Liver (tissue), 9 donors: Measurements from ENCODE around the gene HEPACAM2. TPM values are rescaled to one million over a fixed set of nuclear protein-coding genes. Genes with fewer than 3 reads are reported as not detected.

Source experiments
- DNase-seq: peaks from one replicate; pipeline ENCODE4 v3.0.0-alpha.2; 2017; ENCODE audit warnings: low spot score
- H3K27ac ChIP-seq, 2 donors: one replicate each; pipeline ENCODE4 v1.7.0; 2013; ENCODE audit warnings: inconsistent platforms in 2 of 2, low read length in 2 of 2, control low read depth in 1 of 2, low read depth in 1 of 2, mild to moderate bottlenecking in 1 of 2
- H3K27me3 ChIP-seq, 4 donors: one replicate each; pipeline versions ENCODE4 v1.6.1 to v1.7.0; 2013; ENCODE audit warnings: low read length in 3 of 4, inconsistent platforms in 1 of 4, mild to moderate bottlenecking in 1 of 4, moderate library complexity in 1 of 4; ENCODE audit not compliant: control insufficient read depth in 4 of 4, insufficient read depth in 4 of 4
- H3K36me3 ChIP-seq, 4 donors: one replicate each; pipeline versions ENCODE4 v1.6.1 to v1.7.0; 2013; ENCODE audit warnings: low read length in 3 of 4, mild to moderate bottlenecking in 3 of 4, low read depth in 1 of 4, moderate library complexity in 1 of 4; ENCODE audit not compliant: control insufficient read depth in 4 of 4, insufficient read depth in 3 of 4
- H3K4me1 ChIP-seq, 4 donors: one replicate each; pipeline versions ENCODE4 v1.6.1 to v1.7.0; 2013; ENCODE audit warnings: low read length in 3 of 4, mild to moderate bottlenecking in 3 of 4, moderate library complexity in 1 of 4; ENCODE audit not compliant: control insufficient read depth in 4 of 4, insufficient read depth in 4 of 4
- H3K4me3 ChIP-seq, 3 donors: one replicate each; pipeline versions ENCODE4 v1.6.1 to v1.7.0; 2013; ENCODE audit warnings: low read length in 3 of 3, control low read depth in 1 of 3, low read depth in 1 of 3, mild to moderate bottlenecking in 1 of 3
- H3K9ac ChIP-seq, 2 donors: one replicate each; pipeline ENCODE4 v1.7.0; 2013; ENCODE audit warnings: low read length in 2 of 2, mild to moderate bottlenecking in 2 of 2, moderate library complexity in 2 of 2, control low read depth in 1 of 2, low read depth in 1 of 2
- H3K9me3 ChIP-seq, 4 donors: one replicate each; pipeline versions ENCODE4 v1.6.1 to v1.7.0; 2013; ENCODE audit warnings: low read length in 3 of 4; ENCODE audit not compliant: control insufficient read depth in 4 of 4
- EGR1 ChIP-seq, 2 donors: IDR thresholded peaks; 2 replicates each; pipeline ENCODE4 v1.6.1; 2016 to 2018; ENCODE audit warnings: antibody characterized with exemption in 2 of 2, low read depth in 2 of 2
- FOXA1 ChIP-seq: IDR thresholded peaks from 2 replicates; pipeline ENCODE4 v1.6.1; 2016; ENCODE audit warnings: antibody characterized with exemption
- FOXA2 ChIP-seq: IDR thresholded peaks from 2 replicates; pipeline ENCODE4 v1.6.1; 2016; ENCODE audit warnings: antibody characterized with exemption
- GABPA ChIP-seq, 2 donors: IDR thresholded peaks in 1 of 2; conservative IDR thresholded peaks in 1 of 2; 2 replicates each; pipeline ENCODE4 v1.6.1; 2016; ENCODE audit warnings: antibody characterized with exemption in 2 of 2, mild to moderate bottlenecking in 1 of 2, moderate library complexity in 1 of 2
- HNF4A ChIP-seq, 2 donors: conservative IDR thresholded peaks; 2 replicates each; pipeline ENCODE4 v1.6.1; 2016; ENCODE audit warnings: antibody characterized with exemption in 2 of 2, mild to moderate bottlenecking in 2 of 2
- HNF4G ChIP-seq: IDR thresholded peaks from 2 replicates; pipeline ENCODE4 v1.6.1; 2016; ENCODE audit warnings: antibody characterized with exemption
- JUND ChIP-seq, 2 donors: IDR thresholded peaks; 2 replicates each; pipeline ENCODE4 v1.6.1; 2016; ENCODE audit warnings: antibody characterized with exemption in 2 of 2
- NR2F2 ChIP-seq: IDR thresholded peaks from 2 replicates; pipeline ENCODE4 v1.6.1; 2016; ENCODE audit warnings: antibody characterized with exemption
- RAD21 ChIP-seq, 2 donors: IDR thresholded peaks; 2 replicates each; pipeline ENCODE4 v1.6.1; 2016; ENCODE audit warnings: antibody characterized with exemption in 2 of 2, mild to moderate bottlenecking in 2 of 2
- RXRA ChIP-seq, 2 donors: IDR thresholded peaks; 2 replicates each; pipeline ENCODE4 v1.6.1; 2017 to 2018; ENCODE audit warnings: antibody characterized with exemption in 2 of 2, mild to moderate bottlenecking in 1 of 2
- SP1 ChIP-seq: IDR thresholded peaks from 2 replicates; pipeline ENCODE4 v1.6.1; 2018; ENCODE audit warnings: antibody characterized with exemption, mild to moderate bottlenecking
- TAF1 ChIP-seq: conservative IDR thresholded peaks from 2 replicates; pipeline ENCODE4 v1.6.1; 2016; ENCODE audit warnings: antibody characterized with exemption, mild to moderate bottlenecking
- YY1 ChIP-seq: IDR thresholded peaks from 2 replicates; pipeline ENCODE4 v1.6.1; 2016; ENCODE audit warnings: antibody characterized with exemption, mild to moderate bottlenecking
- ZBTB33 ChIP-seq: IDR thresholded peaks from 2 replicates; pipeline ENCODE4 v1.6.1; 2016; ENCODE audit warnings: antibody characterized with exemption
- WGBS: extraction: QIAGEN DNeasy Blood & Tissue Kit; methylation state at CpG from one replicate; pipeline ENCODE4 v1.1.7; 2013; 5-methylcytosine and 5-hydroxymethylcytosine counted together
- polyA plus RNA-seq, 2 donors: library from polyadenylated mRNA; stranded (reverse) in 1 of 2; unstranded in 1 of 2; fragments of 200-250 nt in 1 of 2; fragments of >200 nt in 1 of 2; fragmentation: Nextera tagmentation in 1 of 2; extraction: Ambion mirVana in 1 of 2; gene quantifications; one replicate each; pipeline versions ENCODE4 v1.2.1 to v1.2.3, GENCODE V29; 2013 to 2015
- total RNA-seq, 2 donors: library from RNA; depleted of rRNA; stranded (reverse); fragments of >200 nt; gene quantifications; one replicate each; pipeline ENCODE4 v1.2.3, GENCODE V29; 2014
- TF ChIP-seq, protein P1 (sequence below): fragments of 150-350 bp; IDR thresholded peaks from 2 replicates; pipeline ENCODE4 v1.5.1; 2017; ENCODE audit warnings: improper control_type of control experiment, low read depth, low read length; ENCODE audit not compliant: missing input control
- TF ChIP-seq, protein P2 (sequence below): IDR thresholded peaks from 2 replicates; pipeline ENCODE4 v1.6.1; 2016; ENCODE audit warnings: antibody characterized with exemption
- TF ChIP-seq, protein P3 (sequence below): IDR thresholded peaks from 2 replicates; pipeline ENCODE4 v1.6.1; 2016; ENCODE audit warnings: antibody characterized with exemption, mild to moderate bottlenecking
- TF ChIP-seq, protein P4 (sequence below): IDR thresholded peaks from 2 replicates; pipeline ENCODE4 v1.6.1; 2016; ENCODE audit warnings: antibody characterized with exemption
- donor health status: healthy.
- donor health status: healthy.
- donor health status: healthy.
- donor health status: healthy.
- donor health status: healthy.

Gene HEPACAM2
- total and polyA plus RNA-seq, 4 donors: 4.4 TPM; not detected in 3

- no peak for DNase-seq
- Histone ChIP-seq H3K4me1 (peaks cover 0 to 22% (median 14%) of the 10 kb centered on the region in 4 donors), H3K9ac (peak overlapping the region in 1 of 2 donors; percentile 75), H3K27me3 (no peaks in the 10 kb centered on the region), H3K9me3 (no peaks in the 10 kb centered on the region), H3K27ac (no peak overlapping the region), H3K4me3 (peak overlapping the region; percentile 72 to 100 (median 99)), H3K36me3 (no peaks in the 10 kb centered on the region)
- TF ChIP-seq HNF4G (no peak), SP1 (no peak), HNF4A (conservative IDR thresholded peaks at IDR 0.05) (no peak), FOXA1 (no peak), NR2F2 (no peak), FOXA2 (no peak), RXRA (IDR thresholded peaks at IDR 0.05) (no peak), YY1 (no peak), EGR1 (IDR thresholded peaks at IDR 0.05; ENCODE audit: low read depth in 2 of 2) (no peak), TAF1 (no peak), ZBTB33 (no peak), GABPA (IDR thresholded peaks at IDR 0.05 in 1 of 2, conservative IDR thresholded peaks at IDR 0.05 in 1 of 2) (no peak), RAD21 (IDR thresholded peaks at IDR 0.05) (no peak), JUND (IDR thresholded peaks at IDR 0.05) (no peak)
- TF ChIP-seq, protein P1, sequence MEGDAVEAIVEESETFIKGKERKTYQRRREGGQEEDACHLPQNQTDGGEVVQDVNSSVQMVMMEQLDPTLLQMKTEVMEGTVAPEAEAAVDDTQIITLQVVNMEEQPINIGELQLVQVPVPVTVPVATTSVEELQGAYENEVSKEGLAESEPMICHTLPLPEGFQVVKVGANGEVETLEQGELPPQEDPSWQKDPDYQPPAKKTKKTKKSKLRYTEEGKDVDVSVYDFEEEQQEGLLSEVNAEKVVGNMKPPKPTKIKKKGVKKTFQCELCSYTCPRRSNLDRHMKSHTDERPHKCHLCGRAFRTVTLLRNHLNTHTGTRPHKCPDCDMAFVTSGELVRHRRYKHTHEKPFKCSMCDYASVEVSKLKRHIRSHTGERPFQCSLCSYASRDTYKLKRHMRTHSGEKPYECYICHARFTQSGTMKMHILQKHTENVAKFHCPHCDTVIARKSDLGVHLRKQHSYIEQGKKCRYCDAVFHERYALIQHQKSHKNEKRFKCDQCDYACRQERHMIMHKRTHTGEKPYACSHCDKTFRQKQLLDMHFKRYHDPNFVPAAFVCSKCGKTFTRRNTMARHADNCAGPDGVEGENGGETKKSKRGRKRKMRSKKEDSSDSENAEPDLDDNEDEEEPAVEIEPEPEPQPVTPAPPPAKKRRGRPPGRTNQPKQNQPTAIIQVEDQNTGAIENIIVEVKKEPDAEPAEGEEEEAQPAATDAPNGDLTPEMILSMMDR: no peak
- TF ChIP-seq, protein P2, sequence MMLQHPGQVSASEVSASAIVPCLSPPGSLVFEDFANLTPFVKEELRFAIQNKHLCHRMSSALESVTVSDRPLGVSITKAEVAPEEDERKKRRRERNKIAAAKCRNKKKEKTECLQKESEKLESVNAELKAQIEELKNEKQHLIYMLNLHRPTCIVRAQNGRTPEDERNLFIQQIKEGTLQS: no peak
- TF ChIP-seq, protein P3, sequence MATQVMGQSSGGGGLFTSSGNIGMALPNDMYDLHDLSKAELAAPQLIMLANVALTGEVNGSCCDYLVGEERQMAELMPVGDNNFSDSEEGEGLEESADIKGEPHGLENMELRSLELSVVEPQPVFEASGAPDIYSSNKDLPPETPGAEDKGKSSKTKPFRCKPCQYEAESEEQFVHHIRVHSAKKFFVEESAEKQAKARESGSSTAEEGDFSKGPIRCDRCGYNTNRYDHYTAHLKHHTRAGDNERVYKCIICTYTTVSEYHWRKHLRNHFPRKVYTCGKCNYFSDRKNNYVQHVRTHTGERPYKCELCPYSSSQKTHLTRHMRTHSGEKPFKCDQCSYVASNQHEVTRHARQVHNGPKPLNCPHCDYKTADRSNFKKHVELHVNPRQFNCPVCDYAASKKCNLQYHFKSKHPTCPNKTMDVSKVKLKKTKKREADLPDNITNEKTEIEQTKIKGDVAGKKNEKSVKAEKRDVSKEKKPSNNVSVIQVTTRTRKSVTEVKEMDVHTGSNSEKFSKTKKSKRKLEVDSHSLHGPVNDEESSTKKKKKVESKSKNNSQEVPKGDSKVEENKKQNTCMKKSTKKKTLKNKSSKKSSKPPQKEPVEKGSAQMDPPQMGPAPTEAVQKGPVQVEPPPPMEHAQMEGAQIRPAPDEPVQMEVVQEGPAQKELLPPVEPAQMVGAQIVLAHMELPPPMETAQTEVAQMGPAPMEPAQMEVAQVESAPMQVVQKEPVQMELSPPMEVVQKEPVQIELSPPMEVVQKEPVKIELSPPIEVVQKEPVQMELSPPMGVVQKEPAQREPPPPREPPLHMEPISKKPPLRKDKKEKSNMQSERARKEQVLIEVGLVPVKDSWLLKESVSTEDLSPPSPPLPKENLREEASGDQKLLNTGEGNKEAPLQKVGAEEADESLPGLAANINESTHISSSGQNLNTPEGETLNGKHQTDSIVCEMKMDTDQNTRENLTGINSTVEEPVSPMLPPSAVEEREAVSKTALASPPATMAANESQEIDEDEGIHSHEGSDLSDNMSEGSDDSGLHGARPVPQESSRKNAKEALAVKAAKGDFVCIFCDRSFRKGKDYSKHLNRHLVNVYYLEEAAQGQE: no peak
- TF ChIP-seq, protein P4, sequence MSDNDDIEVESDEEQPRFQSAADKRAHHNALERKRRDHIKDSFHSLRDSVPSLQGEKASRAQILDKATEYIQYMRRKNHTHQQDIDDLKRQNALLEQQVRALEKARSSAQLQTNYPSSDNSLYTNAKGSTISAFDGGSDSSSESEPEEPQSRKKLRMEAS: no peak
- WGBS: 29% methylated on average over 5 of the region's 5 CpGs
Observed at GRCh38 chr7:93231259-93231658, 5.0 kb upstream of the HEPACAM2 start.
